Parathyroid adenoma (tissue), 2 donors: ENCODE results near the gene ERVK3-1.

Experiments used
- H2AFZ ChIP-seq: fragments of 300-600 bp; sonication (generic); one replicate; pipeline ENCODE4 v1.7.0; 2017; ENCODE audit warnings: antibody characterized with exemption, mild to moderate bottlenecking
- H3K27ac ChIP-seq: fragments of 300-600 bp; sonication (generic); one replicate; pipeline ENCODE4 v1.7.0; 2017
- H3K27me3 ChIP-seq: fragments of 300-600 bp; sonication (generic); one replicate; pipeline ENCODE4 v1.7.0; 2017; ENCODE audit warnings: low read length; ENCODE audit not compliant: control insufficient read depth, insufficient read depth
- H3K36me3 ChIP-seq: fragments of 300-600 bp; sonication (generic); one replicate; pipeline ENCODE4 v1.7.0; 2017; ENCODE audit warnings: low read length; ENCODE audit not compliant: control insufficient read depth, insufficient read depth
- H3K4me1 ChIP-seq: fragments of 300-600 bp; sonication (generic); one replicate; pipeline ENCODE4 v1.7.0; 2017; ENCODE audit warnings: control low read depth
- H3K4me2 ChIP-seq: fragments of 300-600 bp; sonication (generic); one replicate; pipeline ENCODE4 v1.7.0; 2017; ENCODE audit warnings: low read length
- H3K4me3 ChIP-seq: fragments of 300-600 bp; sonication (generic); one replicate; pipeline ENCODE4 v1.7.0; 2017; ENCODE audit warnings: low read depth, low read length
- H3K79me2 ChIP-seq: fragments of 300-600 bp; sonication (generic); one replicate; pipeline ENCODE4 v1.7.0; 2017; ENCODE audit warnings: control low read depth
- H3K9ac ChIP-seq: fragments of 300-600 bp; sonication (generic); one replicate; pipeline ENCODE4 v1.7.0; 2017; ENCODE audit warnings: mild to moderate bottlenecking
- H3K9me3 ChIP-seq: fragments of 300-600 bp; sonication (generic); one replicate; pipeline ENCODE4 v1.7.0; 2017; ENCODE audit warnings: low read length; ENCODE audit not compliant: control insufficient read depth
- CTCF ChIP-seq: fragments of 300-600 bp; sonication (generic); IDR thresholded peaks from one replicate; pipeline ENCODE4 v1.7.0; 2017; ENCODE audit warnings: antibody characterized with exemption, mild to moderate bottlenecking
- donor health status: primary hyperparathyroidism.

ERVK3-1 gene

DNA sequence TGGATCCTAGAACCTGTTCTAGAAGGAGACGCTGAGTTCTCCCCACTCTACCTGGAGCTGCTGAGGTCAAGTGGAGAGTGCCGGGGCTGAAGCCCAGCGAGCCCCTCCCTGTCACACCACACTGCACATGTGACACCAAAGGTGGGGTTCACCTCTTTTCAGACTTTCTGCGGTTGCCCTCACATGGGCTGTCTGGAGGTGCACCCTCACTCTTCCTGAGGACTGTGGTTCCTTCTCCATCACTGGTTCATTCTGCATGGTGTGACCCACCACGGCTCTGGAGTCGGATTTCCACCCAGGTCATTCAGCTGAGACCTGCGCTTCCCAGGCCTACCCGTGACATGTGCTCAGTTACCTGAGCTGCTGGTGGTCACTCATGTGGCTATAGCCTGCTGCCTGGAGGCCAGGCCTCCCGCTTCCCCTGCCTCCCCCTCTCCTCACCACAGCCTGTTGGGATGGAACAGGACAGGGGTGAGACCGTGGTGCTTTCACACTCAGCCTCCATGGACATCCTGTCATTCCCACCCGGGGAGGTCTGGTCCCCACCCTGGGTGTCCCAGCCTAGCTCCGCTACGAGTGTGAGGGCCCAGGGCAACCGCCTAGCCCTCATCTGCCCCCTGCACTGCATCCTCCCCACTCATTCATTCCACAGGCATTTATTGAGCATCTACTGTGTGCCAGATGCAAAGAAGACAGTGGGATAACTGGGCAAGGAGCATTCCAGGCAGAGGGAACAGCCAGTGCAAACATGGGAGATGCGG lies 48.7 kb downstream of the ERVK3-1 start:
- H3K9ac ChIP-seq: no peak overlapping the region
- H3K27me3 ChIP-seq: no peaks in the 10 kb centered on the region
- no peak for TF ChIP-seq CTCF
- no peaks in the 10 kb centered on the region for H3K9me3 ChIP-seq
- no peak overlapping the region for H2AFZ ChIP-seq
- H3K27ac ChIP-seq: no peak overlapping the region
- peaks cover 18% of the 10 kb centered on the region for H3K79me2 ChIP-seq
- no peaks in the 10 kb centered on the region for H3K36me3 ChIP-seq
- no peaks in the 10 kb centered on the region for H3K4me1 ChIP-seq
- no peak overlapping the region for H3K4me3 ChIP-seq
- H3K4me2 ChIP-seq: no peak overlapping the region

DNA sequence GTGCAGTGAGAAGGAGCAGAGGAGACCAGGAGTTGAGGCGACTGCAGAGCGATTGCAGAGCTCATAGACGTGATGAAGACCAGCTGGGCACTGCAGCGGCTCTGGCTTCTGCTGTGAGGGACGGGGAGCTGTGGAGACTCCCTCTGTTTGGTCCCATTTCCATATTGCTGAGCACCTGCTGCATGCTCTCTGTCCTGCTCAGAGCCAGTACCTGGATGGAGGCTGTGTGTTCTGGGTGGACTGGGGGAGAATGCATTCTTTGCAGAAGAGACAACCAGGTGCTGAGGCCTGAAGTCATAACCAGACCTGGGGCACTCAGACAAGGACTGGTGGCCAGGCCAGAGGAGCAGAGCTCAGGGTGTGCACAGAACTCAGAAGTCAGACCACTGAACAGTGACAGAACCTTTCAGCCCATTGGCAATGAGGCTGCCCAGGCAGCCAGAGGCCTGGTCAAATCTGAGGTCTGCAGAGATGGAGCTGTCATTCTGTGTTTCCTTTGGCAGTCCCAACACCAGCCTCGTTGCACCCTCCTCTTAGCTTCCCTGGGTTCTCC lies 49.4 kb downstream of the ERVK3-1 start:
- Histone ChIP-seq H3K27me3 (no peaks in the 10 kb centered on the region), H3K4me2 (no peak overlapping the region), H3K4me1 (no peaks in the 10 kb centered on the region), H3K79me2 (peaks cover 13% of the 10 kb centered on the region), H3K27ac (no peak overlapping the region), H3K4me3 (no peak overlapping the region), H2AFZ (no peak overlapping the region), H3K9ac (no peak overlapping the region), H3K36me3 (no peaks in the 10 kb centered on the region), H3K9me3 (no peaks in the 10 kb centered on the region)
- no peak for TF ChIP-seq CTCF

- no peak overlapping the region for H3K4me2 ChIP-seq
- no peak overlapping the region for H3K4me3 ChIP-seq
- TF ChIP-seq CTCF: no peak
- no peak overlapping the region for H3K9ac ChIP-seq
- no peaks in the 10 kb centered on the region for H3K9me3 ChIP-seq
- no peaks in the 10 kb centered on the region for H3K4me1 ChIP-seq
- no peaks in the 10 kb centered on the region for H3K36me3 ChIP-seq
- H3K79me2 ChIP-seq: peaks cover 5% of the 10 kb centered on the region
- H3K27ac ChIP-seq: no peak overlapping the region
- no peak overlapping the region for H2AFZ ChIP-seq
- no peaks in the 10 kb centered on the region for H3K27me3 ChIP-seq
Observed at GRCh38 chr19:58355215-58355796, 50.1 kb downstream of the ERVK3-1 start.

DNA sequence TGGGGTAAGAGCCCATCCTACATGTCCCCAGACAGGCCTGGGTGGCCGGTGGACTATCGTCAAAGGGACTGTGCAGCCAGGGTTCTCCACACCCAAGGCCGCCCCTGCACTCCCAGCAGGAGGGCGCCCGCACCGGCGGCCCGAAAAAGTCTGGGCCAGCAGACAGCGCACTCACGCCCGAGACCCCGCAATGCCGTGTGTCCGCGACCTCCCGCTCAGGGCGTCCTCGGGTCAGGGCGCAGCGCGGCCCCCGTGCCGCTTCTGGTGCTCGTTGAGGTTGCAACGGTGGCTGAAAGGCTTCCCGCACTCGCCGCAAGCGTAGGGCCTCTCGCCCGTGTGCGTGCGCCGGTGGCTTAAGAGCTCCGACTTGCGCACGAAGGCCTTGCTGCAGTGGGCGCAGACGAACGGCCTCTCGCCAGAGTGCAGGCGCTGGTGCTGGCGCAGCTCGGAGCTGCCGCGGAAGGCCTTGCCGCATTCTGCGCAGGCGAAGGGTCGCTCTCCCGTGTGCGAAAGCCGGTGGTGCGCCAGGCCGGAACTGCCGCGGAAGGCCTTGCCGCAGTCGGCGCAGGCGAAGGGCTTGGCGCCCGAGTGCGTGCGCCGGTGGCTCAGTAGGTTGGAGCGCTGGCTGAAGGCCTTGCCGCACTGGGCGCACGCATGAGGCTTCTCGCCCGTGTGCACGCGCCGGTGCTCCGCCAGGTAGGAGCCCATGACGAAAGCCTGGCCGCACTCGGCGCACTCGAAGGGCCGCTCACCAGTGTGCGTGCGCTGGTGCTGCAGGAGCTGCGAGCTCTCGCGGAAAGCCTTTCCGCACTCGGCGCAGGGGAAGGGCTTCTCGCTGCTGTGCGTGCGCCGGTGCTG lies 51.0 kb downstream of the ERVK3-1 start:
- TF ChIP-seq CTCF: no peak
- peak overlapping the region; percentile 42 for H2AFZ ChIP-seq
- no peak overlapping the region for H3K9ac ChIP-seq
- H3K4me1 ChIP-seq: no peaks in the 10 kb centered on the region
- no peaks in the 10 kb centered on the region for H3K27me3 ChIP-seq
- H3K79me2 ChIP-seq: no peaks in the 10 kb centered on the region
- H3K4me2 ChIP-seq: peak overlapping the region; percentile 26
- H3K36me3 ChIP-seq: no peaks in the 10 kb centered on the region
- H3K9me3 ChIP-seq: no peaks in the 10 kb centered on the region
- no peak overlapping the region for H3K27ac ChIP-seq
- H3K4me3 ChIP-seq: no peak overlapping the region
